HG02870 (cell line): Measurements from ENCODE around the gene SFXN2.
A peak's percentile ranks its signal among the peaks of the same experiment; 100 is the strongest.
"Not testable (repeated sequence)": the region's sequence is repeated elsewhere in the genome, so short reads cannot be mapped to it uniquely, and the experiment has no call there.

Experiments
- ATAC-seq: cut with Tn5 transposase; IDR thresholded peaks from one replicate; pipeline ENCODE4 v1.9.1; 2021; ENCODE audit warnings: mild to moderate bottlenecking, moderate library complexity; ENCODE audit not compliant: unreplicated experiment

Gene SFXN2, protein sequence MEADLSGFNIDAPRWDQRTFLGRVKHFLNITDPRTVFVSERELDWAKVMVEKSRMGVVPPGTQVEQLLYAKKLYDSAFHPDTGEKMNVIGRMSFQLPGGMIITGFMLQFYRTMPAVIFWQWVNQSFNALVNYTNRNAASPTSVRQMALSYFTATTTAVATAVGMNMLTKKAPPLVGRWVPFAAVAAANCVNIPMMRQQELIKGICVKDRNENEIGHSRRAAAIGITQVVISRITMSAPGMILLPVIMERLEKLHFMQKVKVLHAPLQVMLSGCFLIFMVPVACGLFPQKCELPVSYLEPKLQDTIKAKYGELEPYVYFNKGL

DNA sequence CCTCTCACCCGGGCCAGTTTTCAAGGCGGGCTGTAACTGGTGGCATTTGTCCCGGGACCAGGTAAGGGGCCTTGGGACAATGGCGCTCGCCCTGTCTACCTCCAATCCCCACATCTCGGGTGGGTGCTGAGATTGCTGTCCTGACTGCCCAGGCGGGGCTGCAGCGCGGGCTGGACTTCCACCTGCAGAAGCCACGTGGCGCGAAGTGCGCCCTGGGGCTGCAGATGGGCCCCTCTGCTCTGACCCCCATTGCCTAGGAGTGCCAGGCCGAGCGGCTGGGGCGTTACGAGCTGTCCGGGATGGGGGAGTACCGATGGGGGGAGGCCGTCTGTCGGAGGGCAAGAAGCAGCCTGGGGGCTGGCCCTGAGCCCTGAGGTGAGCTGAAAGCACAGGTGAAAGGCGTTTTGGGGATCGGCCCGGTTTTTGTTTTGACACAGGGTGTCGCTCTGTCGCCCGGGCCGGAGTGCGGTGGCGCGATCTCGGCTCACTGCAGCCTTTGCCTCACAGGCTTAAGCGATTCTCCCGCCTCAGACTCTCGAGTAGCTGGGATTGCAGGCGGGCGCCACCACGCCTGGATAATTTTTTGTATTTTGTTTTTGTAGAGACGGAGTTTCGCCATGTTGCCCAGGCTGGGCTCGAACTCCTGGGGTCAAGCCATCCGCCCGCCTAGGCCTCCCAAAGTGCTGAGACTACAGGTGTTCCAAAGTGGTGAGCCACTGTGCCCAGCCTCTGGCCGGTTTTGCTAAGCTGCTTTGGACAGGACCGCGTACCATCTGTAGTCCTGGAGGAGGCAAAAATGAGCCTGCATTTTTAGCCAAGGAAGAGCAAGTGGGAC, at the start of gene SFXN2:
TSS of gene SFXN2 (plus strand) at position 16 of the 835 bp plus-strand sequence. CDS start 12,001 bp downstream, outside the sequence.
- ATAC-seq, result peak; percentile 10

DNA sequence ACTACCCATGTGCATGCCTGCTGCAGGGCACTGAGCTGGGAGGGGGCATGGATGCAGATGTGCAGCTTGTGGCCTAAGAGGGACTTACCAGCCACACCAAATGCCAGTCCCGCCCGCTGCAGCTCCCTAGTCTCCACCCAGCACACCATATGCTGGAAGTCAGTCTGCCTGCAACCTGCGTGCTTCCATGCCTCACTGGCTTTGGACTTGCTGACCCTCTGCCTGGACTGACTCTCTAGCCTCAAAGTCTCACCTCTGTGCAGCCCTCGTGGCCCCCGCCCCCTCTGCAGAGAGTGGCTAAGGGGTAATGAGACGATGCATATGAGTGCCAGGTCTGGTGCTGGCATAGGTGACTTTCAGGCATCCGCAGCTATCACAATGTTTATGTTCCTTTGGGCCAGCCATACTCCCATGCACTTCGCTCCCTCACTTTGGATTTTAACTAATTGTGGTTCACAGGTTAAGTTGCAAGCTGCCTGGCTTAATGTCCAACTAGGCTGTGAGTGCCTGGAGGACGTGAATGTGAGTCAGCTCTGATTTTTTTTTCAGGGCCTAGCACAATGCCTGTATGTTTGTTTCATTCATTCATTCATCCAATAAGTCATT, 48.4 kb upstream of the SFXN2 start:
- ATAC-seq, result no peak

DNA sequence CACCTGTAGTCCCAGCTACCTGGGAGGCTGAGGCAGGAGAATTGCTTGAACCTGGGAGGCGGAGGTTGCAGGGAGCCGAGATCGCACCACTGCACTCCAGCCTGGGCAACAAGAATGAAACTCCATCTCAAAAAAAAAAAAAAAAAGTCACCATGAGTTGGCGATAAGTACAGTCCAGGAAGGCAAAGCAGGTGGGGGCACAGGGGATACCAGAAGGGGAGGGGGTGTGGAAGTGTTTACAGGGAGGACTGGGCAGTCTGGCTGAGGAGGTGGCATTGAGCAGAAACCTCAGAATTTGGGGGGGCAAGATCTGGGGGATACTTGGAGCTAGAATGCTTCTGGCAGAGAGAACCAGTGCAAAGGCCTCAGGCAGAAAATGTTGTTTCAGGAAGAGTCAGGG, 47.0 kb upstream of the SFXN2 start:
- ATAC-seq, result not testable (repeated sequence)

DNA sequence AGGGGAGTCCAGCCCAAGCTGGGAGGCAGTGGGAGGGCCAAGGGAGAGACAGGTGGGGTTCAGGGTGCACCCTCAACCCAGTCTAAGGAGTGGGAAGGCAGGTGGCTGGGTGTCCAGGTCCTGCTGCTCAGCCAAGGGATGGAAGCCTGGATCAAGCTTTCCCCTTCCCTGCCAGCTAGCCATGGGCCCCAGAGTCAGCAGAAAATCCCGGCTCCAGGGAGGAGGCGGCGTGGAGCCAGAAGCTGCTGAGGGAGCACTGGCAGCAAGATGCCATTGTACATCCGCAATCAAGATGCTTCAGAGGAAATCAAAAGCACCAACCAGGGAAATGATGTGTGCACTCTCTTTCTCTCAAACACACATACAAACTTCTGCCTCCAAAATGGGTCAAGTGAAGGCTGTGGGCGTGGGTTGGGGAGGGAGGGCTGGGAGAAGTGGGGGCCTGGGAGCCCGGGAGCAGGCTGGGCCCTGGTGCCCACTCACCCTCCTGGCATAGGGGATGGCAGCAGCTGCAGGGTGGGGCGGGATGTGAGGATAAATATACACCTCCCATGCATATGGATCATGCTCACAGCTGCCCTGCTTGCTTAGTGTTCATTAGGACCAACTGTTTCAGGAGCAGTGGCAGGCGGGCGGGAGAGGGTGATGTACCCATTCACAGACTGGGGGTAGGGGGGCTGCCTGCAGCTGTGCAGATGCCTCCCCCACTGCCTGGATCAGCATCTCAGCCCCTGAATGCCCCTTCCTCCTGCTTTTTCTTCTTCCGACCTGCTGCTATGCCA, 45.9 kb upstream of the SFXN2 start:
- no peak for ATAC-seq

DNA sequence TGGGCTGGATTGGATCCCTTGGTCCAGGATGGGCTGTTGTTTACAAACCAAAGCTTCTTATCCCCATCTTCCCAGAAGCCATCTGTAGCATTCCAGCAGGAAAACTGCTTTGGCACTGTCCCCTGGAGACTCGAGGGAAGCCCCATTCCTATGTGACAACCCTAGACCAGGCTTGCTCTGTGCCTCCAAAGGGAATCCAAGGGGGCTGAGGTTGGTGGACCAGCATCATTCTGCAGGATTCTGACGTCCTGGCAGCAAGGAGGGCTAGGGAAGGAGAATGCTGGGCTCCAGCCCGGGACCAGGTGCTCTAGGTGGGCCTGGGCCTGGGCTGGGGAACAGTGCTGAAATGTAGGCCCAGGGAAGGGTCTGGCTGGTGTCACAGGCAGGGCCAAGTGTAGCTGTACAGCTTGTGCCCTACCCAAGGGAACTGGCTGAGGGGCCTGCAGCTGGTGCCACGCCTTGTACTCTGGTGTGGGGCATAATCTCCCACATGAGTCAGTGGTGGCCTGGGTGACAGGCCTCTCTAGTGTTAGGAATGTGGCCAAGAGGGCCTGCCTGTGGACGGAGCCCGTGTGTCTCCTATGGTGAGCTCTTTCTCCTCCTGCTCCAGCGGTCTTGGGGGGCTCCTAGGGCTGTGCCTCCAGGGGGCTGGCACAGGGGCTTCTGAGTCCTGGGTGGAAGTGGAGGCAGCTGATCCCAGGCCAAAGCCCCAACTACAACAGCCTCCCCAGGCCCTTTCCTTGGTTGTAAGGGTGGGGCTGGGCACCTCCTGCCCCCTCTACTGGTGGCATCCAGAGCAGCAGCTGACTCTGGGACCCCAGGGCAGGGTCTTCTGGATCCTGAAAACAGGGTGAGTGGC, 45.0 kb upstream of the SFXN2 start:
- ATAC-seq, result no peak

DNA sequence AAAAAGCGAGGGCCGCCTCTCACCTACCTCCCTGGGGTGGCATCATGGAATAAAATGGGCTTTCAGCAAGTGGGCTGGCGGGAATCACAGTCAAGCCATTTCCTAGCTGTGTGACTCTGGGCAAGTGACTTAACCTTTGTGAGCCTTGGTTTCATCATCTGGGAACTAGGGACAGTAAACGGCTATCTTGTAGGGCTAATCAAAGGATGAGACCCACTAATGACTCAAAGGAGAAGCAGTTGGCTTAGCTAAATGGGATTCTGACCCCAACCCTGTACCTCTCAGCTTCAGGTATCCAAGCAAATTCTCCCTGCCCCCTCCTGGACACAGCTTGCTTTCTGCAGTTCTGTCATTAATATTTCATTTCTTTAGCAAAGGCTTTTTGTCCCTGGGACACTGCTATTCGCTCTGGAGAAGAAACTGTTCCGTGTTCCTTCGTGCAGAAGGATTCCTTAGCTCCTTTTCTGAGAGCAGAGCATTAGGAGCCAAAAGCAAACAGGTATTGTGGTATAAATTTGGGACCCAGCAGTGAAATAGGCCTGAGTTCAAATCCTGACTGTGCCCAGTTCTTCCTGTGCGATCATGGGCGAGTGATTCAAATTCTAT, 44.3 kb upstream of the SFXN2 start:
- no peak for ATAC-seq

DNA sequence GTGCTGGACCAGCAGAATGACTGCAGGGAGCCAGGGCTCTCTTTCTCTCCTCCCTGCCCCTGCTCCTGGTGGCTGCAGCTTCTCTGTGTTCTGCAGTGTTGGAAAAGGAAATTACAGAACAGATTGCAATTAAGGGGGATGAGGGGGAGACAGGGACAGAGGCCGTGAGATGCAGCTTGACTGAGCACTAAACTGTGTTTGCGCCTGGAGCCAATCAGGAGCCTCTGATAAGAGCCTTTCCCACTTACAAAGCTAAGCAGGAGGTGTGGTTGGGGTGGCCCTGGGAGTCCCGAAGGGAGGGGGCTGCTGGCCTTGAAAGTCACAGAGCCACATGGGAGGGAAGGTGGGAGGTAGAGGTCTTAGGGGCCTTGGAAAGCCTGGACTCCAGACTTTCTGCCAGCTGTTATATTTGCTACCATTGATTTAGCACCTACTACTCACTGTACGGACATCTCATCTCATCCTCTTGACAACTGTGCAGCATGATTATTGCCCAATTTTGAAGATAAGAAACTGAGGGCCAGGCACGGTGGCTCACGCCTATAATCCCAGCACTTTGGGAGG, 43.5 kb upstream of the SFXN2 start:
- ATAC-seq, result no peak

DNA sequence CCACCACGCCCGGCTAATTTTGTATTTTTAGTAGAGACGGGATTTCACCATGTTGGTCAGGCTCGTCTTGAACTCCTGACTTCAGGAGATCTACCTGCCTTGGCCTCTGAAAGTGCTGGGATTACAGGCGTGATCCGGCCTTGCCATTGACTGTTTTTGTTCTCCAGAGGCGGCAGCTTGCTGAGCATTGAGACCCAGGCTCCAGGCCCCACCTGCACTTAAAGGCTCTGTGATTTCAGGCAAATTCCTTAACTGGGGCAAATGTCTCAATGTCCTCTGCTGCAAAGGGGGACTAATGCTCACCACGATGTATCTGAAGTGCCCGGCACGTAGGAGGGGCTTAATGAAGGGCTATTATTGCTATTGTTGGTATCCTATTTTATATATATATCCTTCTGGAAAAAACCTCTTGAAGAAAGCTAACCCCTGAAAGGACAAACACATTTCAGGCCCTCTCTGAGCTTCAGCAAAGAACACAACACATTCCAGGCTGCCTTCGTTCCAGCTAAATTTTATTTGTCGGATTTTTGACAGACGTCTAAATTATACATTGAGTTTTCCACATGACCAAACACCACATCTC, 41.1 kb upstream of the SFXN2 start:
- ATAC-seq, result no peak

DNA sequence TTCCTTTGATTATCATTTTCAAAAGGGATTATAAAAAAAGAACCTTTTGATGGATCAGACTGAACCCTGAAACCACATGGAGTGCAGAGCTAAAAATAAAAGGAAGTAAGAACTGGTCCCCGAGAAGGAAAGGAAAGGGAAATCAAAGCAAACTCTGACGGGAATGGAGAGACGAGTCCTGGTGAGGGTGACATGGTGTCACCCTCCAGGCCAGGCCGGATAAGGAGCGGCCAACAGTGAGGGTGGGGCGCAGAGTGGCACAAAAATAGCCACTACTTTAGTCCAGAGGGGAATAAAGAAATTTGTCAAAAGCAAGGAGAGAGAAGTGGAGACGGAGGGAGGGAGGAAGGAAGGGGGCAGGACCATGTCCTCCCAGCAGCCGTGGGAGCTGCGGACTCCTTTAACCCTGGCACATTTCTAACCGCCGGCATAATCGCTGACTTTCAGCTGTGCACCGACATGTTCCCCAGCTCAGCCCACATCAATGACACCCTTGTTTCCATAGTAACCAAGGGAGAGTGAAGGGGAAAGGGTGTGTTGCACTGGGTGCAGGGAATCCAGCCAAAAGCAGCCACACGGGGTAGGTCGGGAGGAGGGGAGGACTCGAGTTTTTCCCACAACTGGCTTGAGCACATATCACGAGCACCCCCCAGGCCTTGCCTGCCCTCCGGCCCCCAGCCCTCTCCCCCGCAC, 40.5 kb upstream of the SFXN2 start:
- no peak for ATAC-seq

DNA sequence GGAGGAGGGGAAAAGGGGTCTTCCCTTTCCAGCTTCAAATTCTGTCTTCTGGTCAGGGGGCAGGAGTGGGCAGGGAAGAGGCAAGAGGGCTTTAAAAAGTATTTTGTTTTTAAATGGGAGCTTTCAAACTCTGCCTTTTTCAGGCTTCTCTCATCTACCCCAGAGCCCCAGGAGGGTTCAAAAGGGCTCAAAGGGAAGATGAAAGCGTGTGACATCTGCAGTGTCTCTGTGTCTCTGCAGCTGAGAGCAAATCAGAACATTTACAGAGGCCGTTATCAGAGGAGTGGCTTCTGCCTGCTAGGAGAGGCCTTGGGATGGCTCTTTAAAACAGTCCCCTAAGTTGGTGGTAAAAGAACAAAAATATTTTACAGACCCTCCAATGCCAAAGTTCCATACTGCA, 39.9 kb upstream of the SFXN2 start:
- ATAC-seq, result no peak

DNA sequence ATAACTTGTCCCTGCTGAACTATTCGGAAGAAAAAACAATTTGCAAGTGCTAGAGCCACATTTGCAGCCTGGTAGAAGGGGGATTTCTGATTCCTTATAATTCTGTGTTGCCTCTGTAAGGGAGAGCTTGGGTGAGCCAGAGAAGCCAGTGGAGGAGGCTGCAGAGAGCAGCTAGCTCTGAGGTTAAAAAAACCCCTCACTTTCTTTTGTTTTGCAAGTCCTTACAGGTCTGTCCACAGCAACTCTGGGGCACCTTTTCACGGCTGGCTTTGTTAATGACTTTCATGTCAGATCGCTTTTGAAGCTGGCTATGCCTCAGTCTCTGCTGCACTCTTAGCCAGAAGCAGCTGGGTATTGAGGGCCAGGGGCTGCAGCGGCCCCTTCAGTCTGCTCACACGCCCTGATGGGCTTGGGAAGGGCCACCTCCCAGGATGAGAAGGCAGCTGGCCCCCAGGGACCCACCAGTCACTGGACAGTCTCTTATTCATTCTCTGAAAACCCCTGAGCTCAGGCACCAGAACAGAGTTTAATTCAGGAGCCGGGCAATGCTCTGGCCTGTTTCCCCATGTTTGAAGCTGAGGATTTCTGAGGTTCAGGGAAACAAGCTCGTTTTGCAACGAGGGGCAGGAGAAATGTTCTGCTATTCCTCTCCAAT, 39.3 kb upstream of the SFXN2 start:
- ATAC-seq, result no peak

DNA sequence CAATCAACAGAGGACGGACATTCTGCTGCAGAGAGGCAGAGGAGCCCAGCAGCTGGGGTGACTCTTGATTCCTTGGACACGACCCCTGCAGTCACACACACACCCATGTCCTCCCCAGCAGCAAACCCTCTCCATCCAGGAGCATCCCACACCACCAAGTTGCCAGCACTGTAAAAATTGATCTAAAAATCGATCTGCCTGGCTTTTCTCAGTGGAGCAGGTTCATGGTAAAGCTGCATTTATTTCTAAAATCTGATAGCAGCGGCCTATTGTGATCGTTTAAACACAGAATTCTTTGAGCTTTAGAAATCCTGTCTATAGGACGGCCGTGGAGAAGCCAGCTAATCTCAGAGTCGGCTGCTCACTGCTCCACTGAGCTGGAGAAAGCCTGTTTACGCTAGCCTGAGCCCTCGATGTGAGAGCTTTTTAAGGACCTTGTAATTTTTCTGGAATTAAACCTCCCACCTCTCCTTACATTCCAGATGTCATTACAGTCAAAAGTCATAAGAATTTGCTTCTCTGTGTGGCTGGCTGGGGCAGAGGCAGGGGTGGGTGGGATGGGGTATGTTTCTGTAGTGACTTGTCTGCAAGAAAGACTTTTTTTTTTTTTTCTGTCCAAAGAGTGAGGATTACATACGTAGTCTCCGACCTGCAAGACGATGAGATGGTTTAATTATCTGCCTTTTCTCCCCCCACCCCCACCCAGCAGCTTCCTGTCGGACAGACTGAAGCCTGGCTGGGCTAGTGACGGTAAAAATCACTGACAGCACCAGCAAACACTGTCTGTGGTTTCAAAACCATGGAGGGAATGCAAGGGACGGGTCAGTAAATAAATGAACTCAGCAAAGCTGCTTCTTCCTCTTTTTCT, 38.5 kb upstream of the SFXN2 start:
- no peak for ATAC-seq

DNA sequence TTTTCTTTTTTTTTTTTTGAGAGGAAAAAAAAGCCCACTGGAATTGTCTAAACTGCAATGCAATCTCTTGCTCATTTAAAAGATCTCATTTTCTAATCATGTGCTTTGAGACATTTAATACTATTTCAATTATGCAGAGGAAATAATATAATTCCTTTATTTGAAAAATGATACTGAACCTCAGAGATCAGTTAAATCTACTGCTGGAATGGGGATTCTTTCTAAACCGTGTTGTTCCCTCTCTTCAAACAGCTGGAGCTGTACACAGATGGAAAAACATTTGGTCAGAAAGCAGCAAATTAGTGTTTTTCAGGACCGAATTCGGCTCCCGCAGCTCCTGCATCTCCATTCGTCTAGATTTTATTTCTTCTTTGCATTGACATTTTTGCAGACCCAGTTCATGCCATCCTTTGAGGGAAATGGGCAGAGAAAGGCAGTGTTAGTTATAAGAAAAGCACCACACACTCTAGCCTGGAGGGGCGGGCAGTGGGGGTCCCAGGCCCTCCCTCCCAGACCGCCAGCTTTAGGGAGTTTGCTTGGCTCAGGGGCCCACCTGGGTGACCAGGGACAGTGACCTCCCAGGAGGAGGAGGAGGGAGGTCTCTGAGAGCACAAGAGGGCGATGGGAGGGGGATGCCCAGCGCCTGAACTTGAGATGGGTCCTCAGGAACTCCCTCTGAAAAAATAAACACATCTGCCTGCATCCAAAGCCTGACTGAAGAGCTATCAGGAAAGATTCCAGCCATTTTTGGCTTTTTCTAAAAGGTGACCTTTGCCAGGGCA, 37.7 kb upstream of the SFXN2 start:
- no peak for ATAC-seq

DNA sequence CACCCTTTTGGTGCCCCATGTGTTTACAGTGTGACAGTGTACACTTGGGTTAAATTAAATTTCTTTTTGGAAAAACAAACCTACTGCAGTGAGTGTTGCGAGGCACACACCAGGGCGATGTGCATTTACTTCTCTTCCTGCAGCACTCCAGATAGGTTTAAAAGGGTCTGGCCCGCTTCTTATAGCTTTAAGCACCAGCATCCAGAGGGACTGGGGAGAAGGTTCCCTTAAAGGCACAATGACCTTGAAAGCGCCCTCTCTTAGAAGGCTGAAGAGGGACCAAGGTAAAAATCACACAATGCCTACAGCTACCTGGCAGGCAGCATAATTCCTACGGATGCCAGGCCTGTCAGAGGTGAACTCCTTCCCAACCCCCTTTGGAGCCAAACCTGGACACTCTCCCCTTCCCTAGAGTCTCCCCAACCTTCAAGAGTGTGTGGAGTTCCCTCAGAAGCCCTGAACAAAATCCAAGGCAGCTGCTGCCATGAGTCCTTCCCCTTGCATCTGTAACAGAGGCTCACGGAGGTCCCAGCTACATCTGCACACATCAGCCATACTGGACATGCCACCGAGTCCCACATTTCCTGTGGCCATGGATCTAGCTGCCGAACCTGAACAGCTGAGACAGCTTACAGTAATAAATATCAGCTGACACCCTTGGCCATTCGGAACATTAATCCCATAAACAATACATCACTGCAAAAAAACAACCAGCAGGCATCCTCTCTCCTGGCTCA, 36.9 kb upstream of the SFXN2 start:
- no peak for ATAC-seq

DNA sequence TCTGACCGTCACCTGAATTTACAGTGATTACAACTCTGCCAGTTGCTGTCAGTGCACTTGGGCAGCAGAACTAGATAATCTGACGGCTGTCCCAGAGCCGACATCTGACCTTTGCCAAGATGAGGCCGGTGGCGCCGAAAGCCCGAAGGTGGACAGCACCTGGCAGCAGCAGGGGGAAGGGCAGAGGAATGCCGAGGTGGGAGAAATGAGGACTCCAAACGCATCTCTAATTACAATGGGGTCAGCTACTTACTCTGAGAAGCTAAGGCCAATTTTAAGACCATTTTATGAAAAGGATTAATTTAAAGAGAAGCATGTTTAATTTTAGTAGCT, 36.4 kb upstream of the SFXN2 start:
- ATAC-seq, result no peak

DNA sequence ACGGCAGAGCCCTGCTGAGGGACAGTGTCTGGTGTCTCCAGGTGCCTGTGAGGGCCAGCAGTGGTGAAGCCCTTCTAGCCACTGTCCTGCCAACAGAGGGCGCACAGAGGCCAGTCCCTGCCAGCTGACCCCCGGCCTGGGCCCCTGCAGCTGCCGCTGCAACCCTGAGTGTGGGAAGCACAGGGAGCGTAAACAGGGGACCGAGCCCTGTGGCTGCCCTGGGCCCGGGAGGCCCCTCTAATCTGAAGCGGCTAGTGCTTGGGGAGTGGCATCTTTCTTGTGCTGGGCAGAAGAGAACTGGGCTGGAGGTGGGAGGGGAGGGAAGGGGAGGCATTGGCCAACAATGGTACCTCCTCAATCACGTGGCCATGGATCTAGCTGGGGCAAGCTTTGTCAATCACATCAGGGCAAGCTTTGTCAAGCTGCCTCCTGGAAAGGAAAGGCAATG, 35.6 kb upstream of the SFXN2 start:
- ATAC-seq, result no peak
